NCI-H146 treated with DMSO at 0.1 percent for 48 hours (cell line): ENCODE measurements around the gene GTF2F1.
"Not testable (repeated sequence)": the region's sequence is repeated elsewhere in the genome, so short reads cannot be mapped to it uniquely, and the experiment has no call there.

Experiments
- DNase-seq: peaks from one replicate; lab custom pipeline; 2025; ENCODE audit not compliant: unreplicated experiment; lab: John Stamatoyannopoulos, UW

The GTF2F1 gene

DNA sequence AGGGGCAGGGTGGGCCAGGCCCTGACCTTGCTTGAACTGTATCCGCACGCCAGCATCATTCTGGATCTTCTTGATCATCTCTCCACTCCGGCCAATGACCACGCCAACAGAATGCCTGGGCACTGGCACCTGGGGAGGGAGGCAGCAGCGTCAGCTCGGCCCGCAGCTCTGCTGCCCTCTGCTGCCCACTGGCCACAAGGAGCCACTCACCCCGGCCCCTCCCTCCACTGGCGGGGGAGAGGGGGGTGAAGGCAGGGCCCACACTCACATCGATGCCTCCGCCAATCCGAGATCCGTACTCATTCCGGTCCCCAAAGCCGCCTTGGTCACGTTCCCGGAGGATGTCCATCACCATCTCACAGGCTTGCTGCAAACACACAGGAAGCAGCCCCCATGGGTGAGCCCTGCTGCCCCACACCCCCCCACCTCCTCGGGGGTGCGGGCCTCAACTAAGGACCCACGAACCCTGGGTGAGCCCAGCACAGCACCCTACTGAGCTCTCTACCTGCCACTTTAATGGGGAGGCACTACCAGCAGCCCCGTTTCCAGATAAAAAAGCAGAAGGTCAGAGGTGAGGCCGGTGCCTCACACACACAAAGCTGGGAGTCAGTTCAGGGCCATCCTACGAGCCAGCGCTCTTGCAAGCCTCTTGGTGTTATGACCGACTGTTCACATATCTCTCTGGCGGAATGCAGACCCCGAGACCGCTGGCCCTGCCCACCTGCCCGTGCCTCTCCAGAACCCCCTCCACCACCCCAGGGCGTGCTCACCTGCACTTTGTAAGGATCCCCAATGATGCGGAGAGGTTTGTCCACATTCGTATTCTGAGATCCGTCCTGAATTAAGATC is 25.0 kb upstream of the GTF2F1 start:
- no peak for DNase-seq

DNA sequence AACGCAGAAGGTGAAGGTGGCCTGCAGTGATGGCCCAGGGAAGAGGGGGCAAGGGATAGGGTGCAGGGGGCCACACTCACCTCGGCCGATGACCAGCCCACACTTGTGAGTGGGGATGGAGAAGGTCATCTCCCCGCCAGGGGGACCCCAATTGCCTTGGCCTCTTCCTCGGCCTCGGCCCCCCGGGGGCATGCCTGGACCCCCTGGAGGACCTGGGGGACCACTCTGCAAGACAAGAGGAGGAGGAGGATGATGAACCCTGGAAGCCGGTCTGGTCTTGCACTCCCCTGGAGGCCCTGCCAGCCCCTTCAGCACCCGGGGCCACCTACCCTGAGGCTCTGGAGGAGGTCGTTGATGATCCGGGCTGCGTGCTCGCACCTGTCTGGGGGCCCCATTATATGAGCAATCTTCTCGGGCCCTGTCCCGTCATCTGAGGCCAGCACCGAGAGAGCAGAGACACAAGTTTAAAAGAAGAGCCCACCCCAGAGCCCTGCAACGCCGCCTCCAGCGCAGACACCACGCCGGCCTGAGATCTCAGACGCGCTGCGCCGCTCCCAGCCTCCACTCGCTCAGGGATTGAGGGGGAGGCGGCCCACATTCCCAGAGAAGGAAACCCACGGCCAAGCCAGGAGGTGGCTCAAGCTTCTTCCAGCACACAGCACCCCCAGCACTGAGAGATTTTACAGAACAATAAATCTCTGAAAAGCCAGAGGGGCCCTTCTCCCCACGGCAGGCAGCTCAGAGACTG is 23.9 kb upstream of the GTF2F1 start:
- no peak for DNase-seq

- DNase-seq: no peak
Measured at GRCh38 chr19:6415591-6416190, 22.7 kb upstream of the GTF2F1 start.

DNA sequence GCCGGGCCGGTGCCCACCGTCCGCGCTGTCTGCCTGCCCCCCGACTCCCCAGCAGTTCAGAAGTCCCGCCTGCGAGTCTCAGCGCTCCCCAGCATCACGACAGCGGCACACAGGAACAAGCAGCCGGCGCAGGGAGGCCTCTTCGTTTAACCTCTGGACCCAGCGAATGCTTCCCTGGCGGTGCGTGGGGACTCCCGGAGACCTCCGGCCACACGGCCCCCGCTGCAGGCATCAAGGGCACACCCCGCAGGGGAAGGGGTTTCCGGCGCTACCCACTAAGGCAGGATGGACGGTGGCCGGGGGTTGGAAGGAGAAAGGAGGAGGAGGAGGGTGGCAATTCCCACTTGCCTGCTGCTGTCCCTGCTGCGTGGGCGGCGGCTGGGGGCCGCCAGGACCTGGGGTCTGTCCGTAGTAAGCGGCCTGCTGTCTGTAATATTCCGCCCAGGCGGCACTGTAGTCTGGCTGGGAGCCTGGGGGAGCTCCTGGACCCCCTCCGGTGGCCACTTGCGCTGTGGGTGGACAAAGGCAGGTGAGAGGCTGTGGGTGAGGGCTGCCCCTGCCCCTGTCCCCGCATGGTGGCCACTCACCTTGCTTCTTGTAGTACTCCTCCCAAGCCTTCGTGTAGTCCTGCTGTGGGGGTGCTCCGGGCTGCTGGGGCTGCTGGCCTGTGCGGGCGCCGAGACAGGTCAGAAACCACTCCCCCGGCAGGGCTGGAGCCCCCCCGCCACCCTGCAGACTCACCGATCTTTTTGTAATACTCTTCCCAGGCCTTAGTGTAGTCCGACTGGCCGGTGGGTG is 22.0 kb upstream of the GTF2F1 start:
- DNase-seq: no peak

- no peak for DNase-seq
Measured at GRCh38 chr19:6413721-6414643, 21.0 kb upstream of the GTF2F1 start.

GRCh38 chr19:6413291-6413690 is 20.3 kb upstream of the GTF2F1 start:
- DNase-seq: no peak

DNA sequence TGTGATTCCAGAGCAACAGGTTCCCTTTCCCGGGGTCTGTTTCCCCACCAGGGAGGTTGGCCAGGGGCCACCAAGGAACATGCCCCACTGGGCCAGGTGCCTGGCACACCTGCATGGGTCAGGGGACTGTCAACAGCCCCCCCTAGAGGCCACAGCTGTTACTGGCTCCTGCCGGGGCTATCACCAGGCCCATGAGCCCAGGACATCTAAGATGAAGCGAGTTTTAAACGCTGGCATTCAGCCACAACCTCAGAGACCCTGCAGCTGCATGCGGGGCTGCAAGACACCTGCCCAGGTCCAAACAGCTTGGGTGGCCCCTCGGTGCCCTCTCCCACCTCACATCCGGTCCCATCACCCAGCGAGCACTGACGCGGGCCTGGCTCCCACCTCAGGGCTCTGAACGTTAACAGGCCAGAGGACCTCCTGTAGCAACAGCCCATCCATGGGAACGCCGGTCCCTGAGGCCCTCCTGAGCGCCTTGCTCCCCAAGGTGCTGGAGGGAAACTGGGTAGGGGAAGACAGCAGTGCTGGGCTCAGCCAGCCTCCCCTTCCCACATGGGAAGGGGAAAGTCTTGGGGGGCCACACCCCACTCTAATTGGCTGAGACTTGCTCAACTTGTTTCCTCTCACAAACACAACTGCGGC is 19.6 kb upstream of the GTF2F1 start:
- DNase-seq: no peak

DNA sequence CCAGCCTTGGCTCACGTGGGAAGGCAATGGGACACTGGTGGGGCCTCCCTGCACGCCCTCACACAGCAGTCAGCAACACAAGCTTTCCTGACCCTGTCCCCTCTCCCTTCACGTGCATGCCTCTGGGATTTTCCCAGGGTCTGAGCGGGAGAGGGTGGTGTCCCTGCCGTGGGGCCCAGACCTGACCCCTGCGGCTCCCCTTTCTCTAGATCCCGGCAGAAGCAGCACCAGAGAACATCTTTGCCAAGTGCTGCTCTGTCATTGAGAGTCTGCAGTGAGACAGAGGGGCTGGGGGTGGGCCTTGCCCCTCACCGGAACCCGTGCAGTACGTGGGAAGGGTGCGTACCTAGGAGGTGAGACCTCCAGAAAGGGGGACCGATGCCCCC is 19.1 kb upstream of the GTF2F1 start:
- no peak for DNase-seq

GRCh38 chr19:6409346-6409745 is 16.4 kb upstream of the GTF2F1 start:
- DNase-seq: no peak

- DNase-seq: no peak
Measured at GRCh38 chr19:6406401-6406800, 13.4 kb upstream of the GTF2F1 start.

GRCh38 chr19:6402837-6403608 is 10.1 kb upstream of the GTF2F1 start:
- DNase-seq: no peak

GRCh38 chr19:6402058-6402457 is 9.1 kb upstream of the GTF2F1 start:
- no peak for DNase-seq

- not testable (repeated sequence) for DNase-seq
Measured at GRCh38 chr19:6400062-6400944, 7.3 kb upstream of the GTF2F1 start.

DNA sequence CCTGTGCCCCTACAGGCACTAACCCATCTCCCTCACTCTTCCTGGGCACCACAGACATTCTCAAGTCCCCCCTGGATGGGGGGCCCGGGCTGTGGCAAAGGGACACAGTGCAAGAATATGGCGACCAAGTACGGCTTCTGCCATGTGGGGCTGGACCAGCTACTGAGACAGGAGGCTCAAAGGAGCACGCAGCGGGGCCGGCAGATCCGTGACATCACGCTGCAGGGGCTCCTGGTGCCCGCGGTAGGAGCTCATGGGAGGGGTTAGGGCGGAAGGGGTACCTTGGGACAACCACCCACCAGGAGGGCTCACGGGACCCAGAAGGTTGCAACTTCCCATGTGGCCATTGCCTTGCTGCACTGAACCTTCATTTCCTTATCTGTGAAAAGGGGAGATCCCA is 3.3 kb upstream of the GTF2F1 start:
- DNase-seq: no peak

- no peak for DNase-seq
Measured at GRCh38 chr19:6394831-6395230, 1.9 kb upstream of the GTF2F1 start.

DNA sequence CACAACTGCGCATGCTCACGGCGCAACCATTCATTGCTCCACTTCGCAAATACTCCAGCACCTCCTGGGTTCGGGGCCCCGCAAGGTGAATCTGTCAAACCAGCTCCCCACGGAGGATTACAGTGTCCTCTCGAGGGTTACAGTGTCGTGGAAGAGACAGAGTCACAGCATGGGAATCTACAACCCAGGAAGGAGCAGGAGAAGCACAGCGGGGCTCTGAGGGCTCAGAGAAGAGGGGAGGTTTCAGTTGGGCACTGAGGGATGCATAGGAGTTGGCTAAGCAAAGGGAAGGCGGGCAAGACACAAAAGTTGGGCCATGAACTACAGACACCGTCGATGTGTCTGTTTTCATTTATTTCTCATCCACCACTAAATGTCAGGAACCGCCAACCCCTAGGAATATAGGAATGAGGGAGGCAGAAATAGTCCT is 1.0 kb upstream of the GTF2F1 start:
- DNase-seq: no peak

GRCh38 chr19:6392221-6393073 is 517 bp downstream of the GTF2F1 start:
- no peak for DNase-seq
